ENCODE measurements around the gene MYH7.
"Not testable (repeated sequence)": the region's sequence is repeated elsewhere in the genome, so short reads cannot be mapped to it uniquely, and the experiment has no call there.

MYH7 gene

DNA sequence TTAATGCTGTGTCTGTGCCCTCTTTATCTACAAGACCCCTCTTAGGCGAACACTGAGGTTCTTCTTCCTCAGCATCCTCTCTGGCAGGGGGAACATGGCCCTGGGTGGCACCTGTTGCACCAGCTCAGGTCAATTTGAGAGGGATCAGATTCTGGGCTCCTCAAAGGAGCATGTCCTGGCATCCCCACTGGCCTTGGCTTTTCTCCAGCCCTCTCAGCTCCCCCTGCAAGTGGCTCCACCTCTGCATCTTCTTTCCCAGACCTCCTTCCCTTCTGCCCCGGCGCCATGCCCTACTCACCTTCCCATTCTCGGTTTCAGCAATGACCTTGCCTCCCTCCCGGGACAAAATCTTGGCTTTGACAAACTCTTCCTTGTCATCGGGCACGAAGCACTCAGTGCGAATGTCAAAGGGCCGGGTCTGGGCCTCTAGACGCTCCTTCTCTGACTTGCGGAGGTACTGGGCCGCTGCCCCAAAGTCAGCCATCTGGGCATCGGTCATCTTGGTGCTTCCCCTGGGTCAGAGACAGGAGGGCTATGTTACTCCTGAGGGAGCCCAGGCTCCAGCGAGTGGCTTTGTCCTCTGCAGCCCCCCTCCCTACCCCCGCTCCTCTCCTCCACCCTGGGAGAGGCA, 28.6 kb downstream of the MYH7 start:
- DNase-seq (ENCODE audit: low read depth in 2 of 2) = no peak

DNA sequence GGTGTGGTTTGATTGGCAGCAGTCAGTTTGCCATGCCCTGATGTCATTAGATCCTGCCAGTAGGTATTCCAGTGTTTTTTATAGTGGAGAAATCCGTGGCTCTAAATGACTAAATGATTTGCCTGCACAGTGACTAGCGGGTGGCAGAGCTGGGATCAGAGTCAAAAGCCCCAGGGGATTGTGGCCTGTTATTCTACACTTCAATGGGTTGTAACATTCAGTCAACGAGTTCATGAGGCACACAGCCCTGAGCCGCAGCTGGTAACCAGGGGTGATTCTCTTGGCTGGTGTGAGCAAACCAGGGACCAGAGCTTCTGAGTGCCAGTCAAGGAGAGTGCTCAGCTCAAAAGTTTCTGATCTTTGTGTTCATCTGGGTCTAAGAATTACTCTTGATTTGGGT, 29.2 kb downstream of the MYH7 start:
- no peak for DNase-seq (ENCODE audit: low read depth in 2 of 2)

DNA sequence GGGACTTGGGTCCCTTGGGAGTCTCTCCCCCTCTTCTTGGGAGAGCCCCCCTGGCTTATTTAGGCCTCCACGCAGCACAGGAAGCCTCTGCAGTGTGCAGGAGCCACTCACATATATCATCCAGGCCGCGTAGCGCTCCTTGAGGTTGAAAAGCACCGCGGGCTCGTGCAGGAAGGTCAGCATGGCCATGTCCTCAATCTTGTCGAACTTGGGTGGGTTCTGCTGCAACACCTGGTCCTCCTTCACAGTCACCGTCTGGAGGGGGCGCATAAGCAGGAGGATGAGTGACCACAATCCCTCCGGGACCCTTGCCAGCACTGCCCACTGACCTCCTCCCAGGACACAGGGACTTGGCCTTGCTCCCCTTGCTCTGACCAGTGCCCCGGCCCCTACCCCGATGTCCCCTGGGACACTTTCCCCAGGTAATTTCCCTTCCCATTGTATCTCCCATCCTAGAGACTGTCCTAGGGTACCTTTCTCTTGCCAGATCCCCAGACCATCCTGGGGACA, 29.9 kb downstream of the MYH7 start:
- DNase-seq (ENCODE audit: low read depth in 2 of 2) = no peak

DNA sequence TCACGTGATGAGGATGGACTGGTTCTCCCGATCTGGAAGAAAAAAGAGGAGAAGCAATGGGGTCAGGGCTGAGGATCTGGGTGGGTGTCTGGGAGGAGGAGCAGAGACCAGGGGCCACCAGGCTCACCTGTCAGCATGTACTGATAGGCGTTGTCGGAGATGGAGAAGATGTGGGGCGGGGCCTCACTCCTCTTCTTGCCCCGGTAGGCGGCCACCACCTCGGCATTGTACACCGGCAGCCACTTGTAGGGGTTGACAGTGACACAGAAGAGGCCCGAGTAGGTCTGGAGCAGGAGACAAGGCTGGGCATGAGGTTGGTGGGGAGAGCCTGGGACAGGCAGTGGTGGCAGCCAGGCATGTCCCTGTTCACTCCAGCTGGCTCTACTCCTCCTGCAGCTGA, 30.4 kb downstream of the MYH7 start:
- DNase-seq (ENCODE audit: low read depth in 2 of 2) = no peak

DNA sequence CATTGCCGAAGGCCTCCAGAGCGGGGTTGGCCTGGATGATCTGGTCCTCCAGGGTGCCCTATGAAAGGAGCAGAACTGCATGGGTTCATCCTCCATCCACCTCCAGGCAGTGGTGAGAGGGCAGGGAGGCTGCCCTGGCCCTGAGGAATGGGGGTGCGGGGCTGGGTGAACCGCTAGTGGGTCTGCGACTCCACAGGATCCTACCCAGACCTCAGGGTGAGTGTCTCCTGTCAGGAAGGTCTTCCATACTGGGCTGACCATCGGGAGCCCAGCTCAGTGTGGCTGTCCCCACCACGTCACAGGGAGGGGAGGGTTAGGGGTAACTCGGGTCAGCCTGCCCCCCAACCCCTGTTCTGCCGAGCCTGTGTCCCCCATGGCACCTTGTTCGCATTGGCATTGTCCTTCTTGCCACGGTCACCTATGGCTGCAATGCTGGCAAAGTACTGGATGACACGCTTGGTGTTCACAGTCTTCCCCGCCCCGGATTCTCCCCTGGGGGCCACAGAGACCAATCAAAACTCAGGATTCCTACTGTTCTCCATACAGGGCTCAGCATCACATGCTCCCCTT, 31.0 kb downstream of the MYH7 start:
- DNase-seq (ENCODE audit: low read depth in 2 of 2) = no peak

DNA sequence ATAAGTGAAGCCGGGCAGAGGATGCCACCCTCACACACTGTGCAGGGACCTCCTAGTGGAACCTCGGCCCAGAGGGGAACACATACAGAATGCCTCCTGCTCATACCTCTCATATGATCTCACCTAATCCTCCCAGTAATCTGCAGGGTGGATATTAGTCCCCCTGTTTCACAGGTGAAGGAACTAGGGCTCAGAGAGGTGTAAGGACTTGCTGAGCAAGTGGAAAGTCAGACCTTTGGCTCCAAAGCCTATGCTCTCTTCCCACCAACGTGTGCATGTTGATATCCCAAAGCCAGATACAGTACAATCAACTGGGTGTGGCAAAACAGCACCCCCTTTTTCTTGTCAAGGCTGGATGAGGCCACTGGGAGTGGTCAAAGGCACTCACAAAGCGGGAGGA, 31.6 kb downstream of the MYH7 start:
- no peak for DNase-seq (ENCODE audit: low read depth in 2 of 2)

DNA sequence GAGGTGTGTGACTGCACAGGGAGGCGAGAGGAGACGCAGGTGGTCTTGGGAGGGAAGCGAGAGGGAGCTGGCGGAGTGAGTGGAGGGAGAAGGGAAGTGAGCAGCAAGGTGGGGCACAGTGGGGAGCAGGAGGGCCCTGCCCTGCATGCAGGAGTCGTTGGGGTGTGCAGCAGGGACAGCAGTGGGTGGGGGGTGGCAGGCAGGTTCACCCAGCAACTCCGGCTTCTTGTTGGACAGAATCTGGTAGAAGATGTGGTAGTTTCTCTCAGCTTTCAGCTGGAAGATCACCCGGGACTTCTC, 32.4 kb downstream of the MYH7 start:
- DNase-seq (ENCODE audit: low read depth in 2 of 2) = no peak

DNA sequence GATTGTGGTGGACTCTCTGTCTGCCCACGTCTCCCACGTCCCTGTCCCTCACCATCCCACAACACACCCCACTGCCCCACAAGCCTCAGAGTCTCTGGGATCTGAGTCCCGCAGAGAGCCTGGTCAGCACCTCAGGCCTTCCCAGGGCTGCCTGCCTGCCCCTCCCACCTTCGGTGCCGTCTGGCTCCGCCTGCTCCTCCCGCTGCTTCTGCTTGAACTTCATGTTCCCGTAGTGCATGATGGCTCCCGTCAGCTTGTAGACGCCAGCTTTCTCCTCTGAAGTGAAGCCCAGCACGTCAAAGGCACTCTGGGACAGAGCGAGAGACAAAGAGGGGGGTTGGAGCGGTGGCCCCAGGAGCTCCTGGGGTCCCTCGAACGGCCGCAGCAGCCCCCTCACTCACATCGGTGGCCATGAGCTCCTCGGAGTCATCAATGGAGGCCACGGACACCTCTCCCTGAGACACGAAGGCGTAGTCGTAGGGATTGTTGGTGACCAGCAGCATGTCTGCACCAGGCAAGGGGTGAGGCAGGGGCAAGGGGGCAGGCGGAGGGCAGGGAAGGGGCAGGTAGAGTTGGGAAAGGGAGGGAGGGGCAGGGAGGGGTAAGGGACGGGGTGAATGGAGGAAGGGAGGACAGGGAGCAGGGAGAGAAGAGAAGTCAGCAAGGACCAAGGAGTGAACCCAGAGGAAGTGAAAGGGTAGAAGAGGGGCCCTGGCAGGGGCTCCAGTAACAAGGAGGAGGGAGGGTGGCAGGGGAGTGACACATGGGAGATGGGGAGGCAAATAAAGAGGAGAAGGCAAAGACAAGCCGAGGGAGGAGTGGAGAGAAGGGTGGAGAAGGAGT, 32.9 kb downstream of the MYH7 start:
- no peak for DNase-seq (ENCODE audit: low read depth in 2 of 2)

DNA sequence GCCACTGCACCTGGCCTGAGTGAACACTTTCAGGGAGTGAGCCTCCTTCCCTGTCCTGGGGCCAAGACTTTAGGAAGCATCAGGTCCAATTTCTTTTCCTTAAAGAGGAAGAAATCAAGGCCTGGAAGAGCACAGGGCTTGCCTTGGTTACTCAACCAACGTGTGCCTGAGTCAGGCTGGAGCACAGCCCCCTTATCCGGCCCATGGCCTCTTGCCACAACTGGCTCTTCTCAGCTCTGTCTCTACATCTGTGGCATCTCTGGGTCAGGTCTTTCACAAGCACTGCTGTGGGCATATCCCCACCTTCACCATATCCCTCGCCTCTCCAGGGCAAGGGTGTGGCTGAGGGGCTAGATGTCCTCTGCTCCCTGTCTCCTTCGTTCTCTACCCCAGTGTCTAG, 34.2 kb downstream of the MYH7 start:
- DNase-seq (ENCODE audit: low read depth in 2 of 2) = no peak

DNA sequence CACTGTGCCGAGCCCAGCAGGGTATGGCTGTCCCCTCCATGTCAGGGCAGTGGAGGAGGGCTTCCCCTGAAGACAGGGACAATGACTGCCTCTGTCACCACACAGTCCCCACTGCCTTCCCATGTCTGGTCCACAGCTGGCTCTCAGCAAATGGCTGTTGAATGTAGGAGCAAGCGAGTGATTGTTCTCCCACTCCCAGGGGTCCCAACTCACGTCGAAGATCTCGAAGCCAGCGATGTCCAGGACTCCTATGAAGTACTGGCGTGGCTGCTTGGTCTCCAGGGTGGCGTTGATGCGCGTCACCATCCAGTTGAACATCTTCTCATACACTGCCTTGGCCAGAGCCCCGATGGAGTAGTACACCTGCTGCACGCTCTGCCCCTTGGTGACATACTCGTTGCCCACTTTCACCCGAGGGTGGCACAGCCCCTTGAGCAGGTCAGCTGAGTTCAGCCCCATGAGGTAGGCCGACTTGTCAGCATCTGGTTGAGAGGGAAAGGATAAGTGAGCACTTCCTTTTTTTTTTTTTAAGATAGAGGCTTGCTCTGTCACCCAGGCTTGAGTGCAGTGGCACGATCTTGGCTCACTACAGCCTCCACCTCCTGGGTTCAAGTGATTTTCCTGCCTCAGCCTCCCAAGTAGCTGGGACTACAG, 34.8 kb downstream of the MYH7 start:
- DNase-seq (ENCODE audit: low read depth in 2 of 2) = not testable (repeated sequence)

DNA sequence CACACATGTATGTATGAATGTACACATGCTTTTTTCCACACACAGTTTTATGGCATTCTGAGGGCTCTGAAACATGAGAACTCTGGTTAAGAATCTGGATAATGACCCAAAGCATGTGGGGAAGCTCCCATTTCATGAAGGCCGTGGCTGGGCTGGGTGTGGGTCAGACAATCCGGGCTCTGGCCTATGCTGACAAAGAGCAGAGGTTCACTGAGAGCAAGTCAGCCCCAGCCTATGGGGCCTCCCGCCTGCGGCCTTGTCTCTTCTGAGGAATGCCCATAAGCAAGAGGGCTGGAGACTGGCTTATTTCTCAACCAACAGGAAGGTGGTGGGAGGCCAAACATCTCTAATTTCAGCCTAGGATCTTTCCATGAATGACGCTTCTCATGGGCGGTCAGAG, 35.9 kb downstream of the MYH7 start:
- DNase-seq (ENCODE audit: low read depth in 2 of 2) = no peak

DNA sequence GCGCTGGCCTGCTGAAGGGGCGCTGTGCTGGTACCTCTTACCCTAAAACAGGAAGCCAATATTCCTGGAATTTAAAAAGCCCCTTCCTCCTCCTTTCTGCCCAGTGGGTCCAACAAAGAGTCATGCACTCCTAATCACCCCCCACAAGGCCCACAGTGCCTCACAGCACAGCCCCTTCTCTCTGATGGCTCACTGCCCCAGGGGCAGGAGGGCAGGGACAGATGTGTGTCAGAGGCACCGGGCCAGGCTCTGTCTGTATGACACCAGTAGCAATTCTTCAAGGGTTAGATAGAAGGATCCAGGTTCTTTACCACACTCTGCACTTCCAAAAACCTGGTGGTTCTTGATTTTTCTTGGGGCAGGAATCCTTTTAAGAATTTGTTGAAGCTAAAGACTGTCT, 36.3 kb downstream of the MYH7 start:
- DNase-seq (ENCODE audit: low read depth in 2 of 2) = no peak

DNA sequence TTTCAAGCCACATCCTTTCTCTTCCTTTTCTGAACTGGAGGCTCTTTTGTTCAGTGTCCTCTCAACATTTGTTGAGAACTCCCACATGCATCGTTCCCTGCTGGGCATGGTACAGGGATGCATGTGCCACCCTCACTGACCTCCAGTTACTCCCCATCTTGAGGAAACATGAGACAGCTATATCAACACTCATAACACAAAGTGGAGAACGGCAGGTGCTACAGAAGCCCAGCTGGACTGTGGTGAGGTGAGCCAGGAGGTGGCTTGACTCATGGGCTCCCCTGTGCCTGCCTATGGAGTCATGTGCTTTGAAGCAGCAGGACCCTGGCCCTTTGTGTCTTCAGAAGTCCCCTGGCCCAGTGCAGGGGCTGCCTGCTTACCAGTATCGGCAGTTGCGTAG, 37.1 kb downstream of the MYH7 start:
- no peak for DNase-seq (ENCODE audit: low read depth in 2 of 2)

DNA sequence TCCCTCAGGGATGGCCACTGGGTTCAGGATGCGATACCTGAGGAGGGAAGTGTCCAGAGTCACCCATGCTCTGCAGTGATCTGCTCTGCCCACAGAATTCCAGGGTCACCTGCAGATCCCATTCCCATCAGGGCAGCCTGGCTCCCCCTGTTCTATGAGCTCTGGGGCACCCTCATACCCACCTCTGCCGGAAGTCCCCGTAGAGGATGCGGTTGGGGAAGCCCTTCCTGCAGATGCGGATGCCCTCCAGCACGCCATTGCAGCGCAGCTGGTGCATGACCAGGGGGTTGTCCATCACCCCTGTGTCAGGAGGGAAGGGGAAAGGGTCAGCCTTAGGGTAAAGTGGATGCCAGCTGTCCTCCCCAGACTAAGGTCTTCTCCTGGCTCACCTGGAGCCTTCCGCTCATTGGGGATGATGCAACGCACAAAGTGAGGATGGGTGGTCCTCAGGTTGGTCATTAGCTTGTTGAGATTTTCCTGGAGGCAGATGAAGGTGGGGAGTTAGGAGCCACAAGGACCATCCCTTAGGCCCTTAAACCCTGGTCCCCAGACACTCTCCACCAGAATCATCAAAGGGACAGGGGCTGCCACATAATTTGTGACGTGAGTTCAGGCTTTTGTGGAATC, 38.6 kb downstream of the MYH7 start:
- DNase-seq (ENCODE audit: low read depth in 2 of 2) = no peak

DNA sequence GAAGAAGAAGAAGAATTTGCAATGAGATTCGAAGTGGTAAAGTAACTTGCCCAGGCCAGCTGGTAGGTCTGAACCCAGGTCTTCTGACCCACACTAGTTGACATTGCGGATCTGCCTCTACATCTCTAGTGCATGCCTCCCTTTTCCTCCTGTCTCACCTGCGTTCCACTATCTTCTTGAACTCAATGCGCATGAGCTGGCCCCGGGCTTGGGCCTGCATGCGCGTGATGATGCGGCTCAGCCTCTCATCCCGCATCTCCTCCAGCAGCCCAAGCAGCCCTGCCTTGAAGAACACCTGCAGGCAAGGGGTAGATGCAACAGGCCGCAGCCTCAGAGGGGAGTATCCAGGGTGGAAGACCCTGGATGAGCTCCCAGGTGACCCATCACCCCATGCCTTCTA, 39.3 kb downstream of the MYH7 start:
- DNase-seq (ENCODE audit: low read depth in 2 of 2) = no peak

DNA sequence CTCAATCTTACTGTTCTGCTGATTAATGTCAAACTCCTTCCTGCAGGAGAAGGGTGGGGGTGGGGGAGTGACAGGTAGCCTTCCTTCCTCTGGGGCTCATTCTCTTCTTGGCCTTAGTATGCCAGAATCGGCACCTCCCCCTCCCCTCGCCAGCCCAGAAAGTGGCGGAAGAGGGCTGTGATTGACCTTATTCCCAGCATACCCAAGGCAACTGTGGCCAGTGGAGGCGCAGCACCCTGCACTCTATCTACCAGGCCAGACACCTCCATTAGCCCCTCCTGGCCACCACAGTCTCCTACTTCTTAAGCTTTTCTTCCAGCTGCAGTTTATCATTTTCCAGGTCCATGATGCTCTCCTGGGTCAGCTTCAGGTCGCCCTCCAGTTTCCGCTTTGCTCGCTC, 42.8 kb downstream of the MYH7 start:
- no peak for DNase-seq (ENCODE audit: low read depth in 2 of 2)

DNA sequence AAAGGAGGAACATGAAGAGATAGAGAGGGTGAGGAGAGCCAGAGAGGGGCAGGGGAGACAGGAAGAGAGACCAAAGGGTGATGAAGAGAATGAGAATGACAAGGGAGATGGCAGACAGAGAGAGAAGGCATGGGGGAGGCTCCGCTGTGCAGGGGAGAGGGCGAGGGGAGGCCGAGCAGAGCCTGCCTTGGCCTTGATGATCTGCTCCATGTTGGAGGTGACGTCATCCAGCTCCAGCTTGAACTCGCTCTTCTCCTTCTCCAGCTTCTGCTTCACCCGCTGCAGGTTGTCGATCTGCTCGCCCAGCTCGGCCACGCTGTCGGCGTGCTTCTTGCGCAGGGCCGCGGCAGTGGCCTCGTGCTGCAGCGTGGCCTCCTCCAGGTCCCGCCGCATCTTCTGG, 45.6 kb downstream of the MYH7 start:
- not testable (repeated sequence) for DNase-seq (ENCODE audit: low read depth in 2 of 2)

DNA sequence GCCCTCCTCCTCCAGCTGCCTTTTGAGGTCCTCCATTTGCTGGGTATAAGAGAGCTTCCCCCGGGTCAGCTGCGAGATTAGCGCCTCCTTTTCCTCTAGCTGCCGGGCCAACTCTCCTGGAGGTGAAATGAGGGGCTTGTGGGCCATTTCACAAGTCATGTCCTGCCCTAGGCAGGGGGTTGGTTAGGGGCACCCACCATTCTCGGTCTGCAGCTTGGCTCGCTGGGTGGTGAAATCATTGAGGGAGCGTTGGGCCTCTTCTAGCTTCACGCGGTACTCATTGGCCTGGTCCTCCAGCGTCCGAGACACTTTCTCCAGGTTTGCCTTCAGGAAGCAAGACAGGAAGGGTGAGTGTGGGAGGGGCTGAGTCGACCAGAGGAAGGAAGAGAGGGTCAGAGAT, 46.1 kb downstream of the MYH7 start:
- DNase-seq (ENCODE audit: low read depth in 2 of 2) = no peak

DNA sequence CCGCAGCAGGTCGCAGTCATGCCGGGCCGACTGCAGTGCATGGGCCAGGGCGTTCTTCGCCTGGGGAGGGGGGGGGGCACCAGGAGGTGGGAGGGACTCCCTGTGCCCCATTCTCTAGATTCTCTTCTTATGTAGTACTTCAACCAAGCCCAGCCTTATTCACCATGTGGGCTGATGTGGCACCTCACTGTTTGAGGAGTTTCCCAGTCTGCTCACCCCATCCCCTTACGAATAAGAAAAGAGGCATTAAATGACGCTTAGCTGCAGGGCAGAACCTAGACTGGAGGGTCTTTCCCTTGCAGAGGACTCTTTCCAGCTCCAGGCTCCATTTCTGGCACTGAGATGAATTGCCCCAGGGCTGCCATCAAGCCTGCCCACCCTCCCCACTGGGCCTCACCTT, 46.5 kb downstream of the MYH7 start:
- no peak for DNase-seq (ENCODE audit: low read depth in 2 of 2)

DNA sequence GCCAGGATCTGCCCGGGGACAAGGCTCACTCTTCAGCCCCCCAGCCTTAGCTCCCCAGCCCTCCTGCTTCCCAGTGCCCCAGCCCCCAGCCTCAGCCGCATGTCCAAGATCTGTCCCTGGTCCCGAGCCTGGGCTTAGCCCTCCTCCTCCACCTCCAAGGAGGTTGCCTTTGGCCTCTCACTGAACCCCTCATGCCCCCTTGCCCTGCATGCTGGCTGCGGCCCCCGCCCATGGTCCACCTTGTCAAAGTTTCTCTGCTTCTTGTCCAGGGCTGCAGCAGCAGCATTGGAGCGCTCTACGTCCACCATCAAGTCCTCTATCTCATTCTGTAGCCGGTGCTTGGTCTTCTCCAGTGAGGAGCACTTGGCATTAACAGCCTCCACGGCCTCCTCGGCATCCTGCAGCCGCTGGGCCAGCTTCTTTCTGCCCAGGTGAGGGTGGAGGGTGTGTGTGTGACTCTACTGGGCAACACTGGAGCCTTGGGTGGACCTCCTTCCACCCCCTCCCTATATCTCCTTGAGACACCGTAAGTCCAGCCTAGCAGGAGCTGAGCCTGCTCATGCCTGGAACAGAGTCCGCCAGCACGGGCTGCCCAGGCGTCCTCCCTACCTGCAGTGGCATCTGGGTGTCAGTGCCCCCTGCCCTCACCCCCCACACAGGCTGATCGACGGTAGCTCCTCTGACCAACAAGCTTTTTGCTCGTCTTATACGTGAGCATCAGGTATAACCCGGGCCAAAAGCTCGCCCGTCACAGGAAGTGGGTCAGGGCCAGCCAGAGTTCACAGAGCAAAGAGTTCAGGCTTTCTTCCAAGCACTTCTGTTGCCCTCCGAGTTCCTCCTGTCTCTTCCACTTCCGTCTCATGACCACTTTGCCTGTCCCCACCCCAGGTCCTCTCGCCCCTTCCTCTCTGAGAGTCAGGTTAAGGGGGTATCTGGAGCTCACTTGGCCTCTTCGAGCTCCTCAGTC, 47.3 kb downstream of the MYH7 start:
- DNase-seq (ENCODE audit: low read depth in 2 of 2) = no peak

DNA sequence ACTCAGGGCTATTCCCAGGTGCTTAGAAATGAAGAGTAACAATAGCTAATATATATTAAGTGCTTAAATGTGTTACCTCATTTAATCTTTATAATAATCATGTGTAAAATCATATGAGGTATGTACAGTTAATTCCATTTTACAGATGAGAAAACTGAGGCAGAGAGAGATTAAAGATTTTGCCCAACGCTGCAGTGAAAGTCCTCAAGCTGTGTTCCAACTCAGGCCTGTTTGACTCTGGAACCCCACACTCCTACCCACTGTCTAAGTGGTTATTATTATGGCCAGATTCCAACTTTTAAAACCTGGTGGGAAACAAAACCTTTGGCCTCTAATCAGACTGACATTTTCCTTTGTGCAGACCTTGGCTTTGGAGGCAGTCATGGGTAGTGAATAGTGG, 48.5 kb downstream of the MYH7 start:
- no peak for DNase-seq (ENCODE audit: low read depth in 2 of 2)
